ENCODE results near the gene SMG6. TPM values are rescaled to one million over a fixed set of nuclear protein-coding genes. Genes with fewer than 3 reads are reported as not detected.
A peak's percentile ranks its signal among the peaks of the same experiment; 100 is the strongest.

SMG6 gene
- total RNA-seq, 1 experiment from 2014 or later: 28.6 TPM

DNA sequence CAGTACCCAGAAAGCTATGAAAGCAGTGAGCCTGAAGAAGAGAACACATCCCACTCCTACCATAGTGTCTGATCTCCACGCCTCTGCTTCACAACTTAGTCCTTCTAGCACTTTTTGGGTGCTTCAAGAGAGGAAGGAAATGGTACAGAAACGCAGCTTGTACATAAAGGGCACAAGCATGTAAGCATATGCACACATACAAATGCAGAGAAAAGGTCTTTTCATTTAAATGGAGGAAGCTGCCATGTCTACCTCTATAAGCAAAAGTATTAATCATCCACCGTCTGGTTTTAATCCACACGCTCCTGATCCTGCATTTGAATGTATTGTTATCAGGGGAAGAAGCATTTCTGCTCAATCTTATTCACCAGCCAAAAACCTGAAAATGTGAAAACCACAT lies 148.0 kb downstream of the SMG6 start:
- Histone ChIP-seq H2AK5ac (ENCODE audit: insufficient read length, low read length) (no peak overlapping the region), H2BK12ac (ENCODE audit: insufficient read length, low read depth, low read length) (no peak overlapping the region), H3K79me2 (ENCODE audit: insufficient read depth, low read length) (no peaks in the 10 kb centered on the region), H3K9me3 (ENCODE audit: control insufficient read depth, low read depth, low read length) (no peaks in the 10 kb centered on the region), H3K27ac (ENCODE audit: insufficient read length, low read depth, low read length) (no peak overlapping the region), H3K14ac (ENCODE audit: insufficient read depth, low read length) (no peak overlapping the region), H3K23me2 (ENCODE audit: insufficient read length, low read depth, low read length, poor library complexity, severe bottlenecking) (no peaks in the 10 kb centered on the region), H2BK5ac (ENCODE audit: insufficient read length, low read length) (no peak overlapping the region), H3K18ac (ENCODE audit: insufficient read length, low read depth, low read length) (no peak overlapping the region), H2BK120ac (ENCODE audit: low read depth, low read length, poor library complexity, severe bottlenecking) (no peak overlapping the region), H3K27me3 (ENCODE audit: insufficient read depth, low read length) (no peaks in the 10 kb centered on the region), H2BK15ac (ENCODE audit: low read depth, low read length) (no peak overlapping the region), H3K4ac (ENCODE audit: low read depth, low read length) (no peak overlapping the region), H3K4me2 (ENCODE audit: insufficient read depth, insufficient read length, low read length) (no peak overlapping the region), H4K91ac (ENCODE audit: insufficient read length, low read depth, low read length) (no peak overlapping the region), H3K79me1 (ENCODE audit: insufficient read depth, low read depth, low read length, poor library complexity, severe bottlenecking) (no peaks in the 10 kb centered on the region), H3T11ph (ENCODE audit: low read length) (no peak overlapping the region), H4K8ac (replicated peaks; ENCODE audit: insufficient read length, low read depth, low read length) (no peak overlapping the region), H4K20me1 (ENCODE audit: control insufficient read depth, insufficient read depth, insufficient read length) (no peaks in the 10 kb centered on the region), H3K23ac (ENCODE audit: insufficient read length, low read depth, low read length) (no peak overlapping the region), H2BK20ac (ENCODE audit: low read depth, low read length, poor library complexity, severe bottlenecking) (no peak overlapping the region), H2AFZ (ENCODE audit: low read length) (no peak overlapping the region), H4K5ac (ENCODE audit: insufficient read length, low read depth, low read length) (no peak overlapping the region), H3K9ac (ENCODE audit: extremely low read depth, insufficient read length, low read length) (peak overlapping the region; percentile 17), H3K4me1 (ENCODE audit: insufficient read depth, low read length) (no peaks in the 10 kb centered on the region), H3K56ac (ENCODE audit: insufficient read length, low read depth, low read length) (no peak overlapping the region)
- DNase-seq: no peak
- H3K36me3 Mint-ChIP-seq (ENCODE audit: insufficient read depth in 1 of 3, low read depth in 3 of 3): peaks cover 0 to 8% (median 4%) of the 10 kb centered on the region in 3 experiments; a peak in 5 of 7 replicates
- no peak overlapping the region for H3K27ac Mint-ChIP-seq
- no peaks in the 10 kb centered on the region for H3K4me1 Mint-ChIP-seq
- TF ChIP-seq, protein P1, sequence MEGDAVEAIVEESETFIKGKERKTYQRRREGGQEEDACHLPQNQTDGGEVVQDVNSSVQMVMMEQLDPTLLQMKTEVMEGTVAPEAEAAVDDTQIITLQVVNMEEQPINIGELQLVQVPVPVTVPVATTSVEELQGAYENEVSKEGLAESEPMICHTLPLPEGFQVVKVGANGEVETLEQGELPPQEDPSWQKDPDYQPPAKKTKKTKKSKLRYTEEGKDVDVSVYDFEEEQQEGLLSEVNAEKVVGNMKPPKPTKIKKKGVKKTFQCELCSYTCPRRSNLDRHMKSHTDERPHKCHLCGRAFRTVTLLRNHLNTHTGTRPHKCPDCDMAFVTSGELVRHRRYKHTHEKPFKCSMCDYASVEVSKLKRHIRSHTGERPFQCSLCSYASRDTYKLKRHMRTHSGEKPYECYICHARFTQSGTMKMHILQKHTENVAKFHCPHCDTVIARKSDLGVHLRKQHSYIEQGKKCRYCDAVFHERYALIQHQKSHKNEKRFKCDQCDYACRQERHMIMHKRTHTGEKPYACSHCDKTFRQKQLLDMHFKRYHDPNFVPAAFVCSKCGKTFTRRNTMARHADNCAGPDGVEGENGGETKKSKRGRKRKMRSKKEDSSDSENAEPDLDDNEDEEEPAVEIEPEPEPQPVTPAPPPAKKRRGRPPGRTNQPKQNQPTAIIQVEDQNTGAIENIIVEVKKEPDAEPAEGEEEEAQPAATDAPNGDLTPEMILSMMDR (conservative IDR thresholded peaks at IDR 0.05): no peak
- H3K27me3 Mint-ChIP-seq (ENCODE audit: low read depth): no peaks in the 10 kb centered on the region; the same call in 1 of the 2 replicates
- no peaks in the 10 kb centered on the region for H3K9me3 Mint-ChIP-seq
- WGBS (ENCODE audit: extremely low coverage, insufficient read length, low lambda C conversion rate): no CpG with 5 or more reads among the region's 4 CpGs
- no peak overlapping the region for H3K4me3 Mint-ChIP-seq
